K562 (cell line): ENCODE measurements around the gene THADA. TPM values are rescaled to one million over a fixed set of nuclear protein-coding genes. Genes with fewer than 3 reads are reported as not detected.

Experiments
- GATAD2A ChIP-seq: fragments of 450-650 bp; IDR thresholded peaks from 2 replicates; pipeline ENCODE4 v1.6.1; 2017
- HDAC2 ChIP-seq: fragments of 450-650 bp; IDR thresholded peaks from 2 replicates; pipeline ENCODE4 v1.6.1; 2016; ENCODE audit warnings: mild to moderate bottlenecking
- IRF2 ChIP-seq: sonication (generic); formaldehyde crosslinking; IDR thresholded peaks from 2 replicates; pipeline ENCODE4 v1.8.1; 2022; ENCODE audit warnings: mild to moderate bottlenecking, missing genetic modification reagents
- MCM2 ChIP-seq: fragments of 450-650 bp; IDR thresholded peaks from 2 replicates; pipeline ENCODE4 v1.6.1; 2017; ENCODE audit warnings: low read depth, mild to moderate bottlenecking
- PBX2 ChIP-seq, 2 experiments: IDR thresholded peaks in 1 of 2; conservative IDR thresholded peaks in 1 of 2; 2 replicates each; pipeline ENCODE4 v1.6.1; 2016; ENCODE audit warnings: low read depth in 2 of 2, mild to moderate bottlenecking in 1 of 2, missing compliant biosample characterization in 1 of 2, missing genetic modification characterization in 1 of 2, moderate library complexity in 1 of 2
- RBM22 ChIP-seq: fragments of 200-400 bp; formaldehyde crosslinking; IDR thresholded peaks from 2 replicates; pipeline ENCODE4 v1.6.1; 2018; ENCODE audit warnings: low read length, low read depth; ENCODE audit not compliant: poor library complexity, severe bottlenecking
- RFX1 ChIP-seq: fragments of 450-650 bp; IDR thresholded peaks from 2 replicates; pipeline ENCODE4 v1.6.1; 2016; ENCODE audit warnings: mild to moderate bottlenecking, moderate library complexity
- RFX5 ChIP-seq: IDR thresholded peaks from 2 replicates; pipeline ENCODE4 v1.6.1; 2011; ENCODE audit warnings: low read depth, mild to moderate bottlenecking, improper control_type of control experiment, low read length
- SREBF2 ChIP-seq: sonication (generic); formaldehyde crosslinking; IDR thresholded peaks from 2 replicates; pipeline ENCODE4 v1.4.0; 2020; ENCODE audit warnings: mild to moderate bottlenecking, missing genetic modification reagents
- TAF9B ChIP-seq: fragments of 450-650 bp; IDR thresholded peaks from 2 replicates; pipeline ENCODE4 v1.6.1; 2018; ENCODE audit warnings: mild to moderate bottlenecking; ENCODE audit not compliant: partially characterized antibody
- ZC3H4 ChIP-seq: sonication (generic); formaldehyde crosslinking; IDR thresholded peaks from 2 replicates; pipeline ENCODE4 v1.9.0; 2021; ENCODE audit warnings: missing genetic modification reagents, borderline replicate concordance
- polyA plus RNA-seq, 8 experiments: library from polyadenylated mRNA; depleted of rRNA in 4 of 8; stranded (reverse) in 5 of 8; unstranded in 3 of 8; fragments of >200 nt; fragmentation: Nextera tagmentation in 2 of 8; fragmentation: Illumina TruSeq in 1 of 8; extraction: Ambion mirVana in 2 of 8; extraction: Trizol in 1 of 8; gene quantifications; 2 replicates each; pipeline versions ENCODE4 v1.2.1 to v1.2.3, GENCODE V29; 2011 to 2014; ENCODE audit warnings: inconsistent platforms in 1 of 8, missing spikeins in 1 of 8
- total RNA-seq, 7 experiments: library from RNA; depleted of rRNA in 6 of 7; stranded (reverse); fragments of >200 nt in 6 of 7; fragmentation: Illumina TruSeq in 2 of 7; extraction: Trizol in 2 of 7; gene quantifications; 2 replicates each; pipeline versions ENCODE4 v1.2.1 to v1.2.3, GENCODE V29; 2011 to 2021; ENCODE audit warnings: low replicate concordance in 1 of 7
- TF ChIP-seq, protein P1 (sequence below): IDR thresholded peaks from 3 replicates; pipeline ENCODE4 v1.6.1; 2011; ENCODE audit warnings: borderline replicate concordance, mild to moderate bottlenecking, moderate library complexity; ENCODE audit not compliant: insufficient read length; ENCODE audit errors: extremely low read depth
- TF ChIP-seq, protein P2 (sequence below): sonication (generic); formaldehyde crosslinking; IDR thresholded peaks from 2 replicates; pipeline ENCODE4 v1.8.1; 2023; ENCODE audit warnings: mild to moderate bottlenecking, missing genetic modification reagents
- TF ChIP-seq, protein P3 (sequence below): fragments of 250-450 bp; sonication (Bioruptor Pico); IDR thresholded peaks from 2 replicates; pipeline ENCODE4 v1.5.0; 2021; ENCODE audit warnings: mild to moderate bottlenecking, borderline replicate concordance
- TF ChIP-seq, protein P4 (sequence below): IDR thresholded peaks from 2 replicates; pipeline ENCODE4 v1.6.1; 2012; ENCODE audit warnings: low read depth, low read length, improper control_type of control experiment, borderline replicate concordance

Gene THADA
- total and polyA plus RNA-seq, 9 of the 15 experiments (the other 6 are each of a cell fraction or from before 2014, with no cell fraction given) = 17.8 to 34.7 (median 31.9) TPM

- TF ChIP-seq, protein P1, sequence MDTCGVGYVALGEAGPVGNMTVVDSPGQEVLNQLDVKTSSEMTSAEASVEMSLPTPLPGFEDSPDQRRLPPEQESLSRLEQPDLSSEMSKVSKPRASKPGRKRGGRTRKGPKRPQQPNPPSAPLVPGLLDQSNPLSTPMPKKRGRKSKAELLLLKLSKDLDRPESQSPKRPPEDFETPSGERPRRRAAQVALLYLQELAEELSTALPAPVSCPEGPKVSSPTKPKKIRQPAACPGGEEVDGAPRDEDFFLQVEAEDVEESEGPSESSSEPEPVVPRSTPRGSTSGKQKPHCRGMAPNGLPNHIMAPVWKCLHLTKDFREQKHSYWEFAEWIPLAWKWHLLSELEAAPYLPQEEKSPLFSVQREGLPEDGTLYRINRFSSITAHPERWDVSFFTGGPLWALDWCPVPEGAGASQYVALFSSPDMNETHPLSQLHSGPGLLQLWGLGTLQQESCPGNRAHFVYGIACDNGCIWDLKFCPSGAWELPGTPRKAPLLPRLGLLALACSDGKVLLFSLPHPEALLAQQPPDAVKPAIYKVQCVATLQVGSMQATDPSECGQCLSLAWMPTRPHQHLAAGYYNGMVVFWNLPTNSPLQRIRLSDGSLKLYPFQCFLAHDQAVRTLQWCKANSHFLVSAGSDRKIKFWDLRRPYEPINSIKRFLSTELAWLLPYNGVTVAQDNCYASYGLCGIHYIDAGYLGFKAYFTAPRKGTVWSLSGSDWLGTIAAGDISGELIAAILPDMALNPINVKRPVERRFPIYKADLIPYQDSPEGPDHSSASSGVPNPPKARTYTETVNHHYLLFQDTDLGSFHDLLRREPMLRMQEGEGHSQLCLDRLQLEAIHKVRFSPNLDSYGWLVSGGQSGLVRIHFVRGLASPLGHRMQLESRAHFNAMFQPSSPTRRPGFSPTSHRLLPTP = no peak
- TF ChIP-seq HDAC2 (peak; percentile 87), SREBF2 (no peak), IRF2 (CRISPR knock-in tag) (no peak), RFX5 (no peak), MCM2 (no peak), ZC3H4 (no peak), GATAD2A (no peak), PBX2 (CRISPR knock-in tag; IDR thresholded peaks at IDR 0.05; ENCODE audit: low read depth) (no peak), PBX2 (tag; conservative IDR thresholded peaks at IDR 0.05; ENCODE audit: low read depth) (no peak), TAF9B (no peak), RFX1 (no peak), RBM22 (no peak)
- TF ChIP-seq, protein P2, sequence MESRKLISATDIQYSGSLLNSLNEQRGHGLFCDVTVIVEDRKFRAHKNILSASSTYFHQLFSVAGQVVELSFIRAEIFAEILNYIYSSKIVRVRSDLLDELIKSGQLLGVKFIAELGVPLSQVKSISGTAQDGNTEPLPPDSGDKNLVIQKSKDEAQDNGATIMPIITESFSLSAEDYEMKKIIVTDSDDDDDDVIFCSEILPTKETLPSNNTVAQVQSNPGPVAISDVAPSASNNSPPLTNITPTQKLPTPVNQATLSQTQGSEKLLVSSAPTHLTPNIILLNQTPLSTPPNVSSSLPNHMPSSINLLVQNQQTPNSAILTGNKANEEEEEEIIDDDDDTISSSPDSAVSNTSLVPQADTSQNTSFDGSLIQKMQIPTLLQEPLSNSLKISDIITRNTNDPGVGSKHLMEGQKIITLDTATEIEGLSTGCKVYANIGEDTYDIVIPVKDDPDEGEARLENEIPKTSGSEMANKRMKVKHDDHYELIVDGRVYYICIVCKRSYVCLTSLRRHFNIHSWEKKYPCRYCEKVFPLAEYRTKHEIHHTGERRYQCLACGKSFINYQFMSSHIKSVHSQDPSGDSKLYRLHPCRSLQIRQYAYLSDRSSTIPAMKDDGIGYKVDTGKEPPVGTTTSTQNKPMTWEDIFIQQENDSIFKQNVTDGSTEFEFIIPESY (CRISPR knock-in tag) = no peak
- TF ChIP-seq, protein P3, sequence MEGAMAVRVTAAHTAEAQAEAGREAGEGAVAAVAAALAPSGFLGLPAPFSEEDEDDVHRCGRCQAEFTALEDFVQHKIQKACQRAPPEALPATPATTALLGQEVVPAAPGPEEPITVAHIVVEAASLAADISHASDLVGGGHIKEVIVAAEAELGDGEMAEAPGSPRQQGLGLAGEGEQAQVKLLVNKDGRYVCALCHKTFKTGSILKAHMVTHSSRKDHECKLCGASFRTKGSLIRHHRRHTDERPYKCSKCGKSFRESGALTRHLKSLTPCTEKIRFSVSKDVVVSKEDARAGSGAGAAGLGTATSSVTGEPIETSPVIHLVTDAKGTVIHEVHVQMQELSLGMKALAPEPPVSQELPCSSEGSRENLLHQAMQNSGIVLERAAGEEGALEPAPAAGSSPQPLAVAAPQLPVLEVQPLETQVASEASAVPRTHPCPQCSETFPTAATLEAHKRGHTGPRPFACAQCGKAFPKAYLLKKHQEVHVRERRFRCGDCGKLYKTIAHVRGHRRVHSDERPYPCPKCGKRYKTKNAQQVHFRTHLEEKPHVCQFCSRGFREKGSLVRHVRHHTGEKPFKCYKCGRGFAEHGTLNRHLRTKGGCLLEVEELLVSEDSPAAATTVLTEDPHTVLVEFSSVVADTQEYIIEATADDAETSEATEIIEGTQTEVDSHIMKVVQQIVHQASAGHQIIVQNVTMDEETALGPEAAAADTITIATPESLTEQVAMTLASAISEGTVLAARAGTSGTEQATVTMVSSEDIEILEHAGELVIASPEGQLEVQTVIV (CRISPR knock-in tag) = no peak
- TF ChIP-seq, protein P4, sequence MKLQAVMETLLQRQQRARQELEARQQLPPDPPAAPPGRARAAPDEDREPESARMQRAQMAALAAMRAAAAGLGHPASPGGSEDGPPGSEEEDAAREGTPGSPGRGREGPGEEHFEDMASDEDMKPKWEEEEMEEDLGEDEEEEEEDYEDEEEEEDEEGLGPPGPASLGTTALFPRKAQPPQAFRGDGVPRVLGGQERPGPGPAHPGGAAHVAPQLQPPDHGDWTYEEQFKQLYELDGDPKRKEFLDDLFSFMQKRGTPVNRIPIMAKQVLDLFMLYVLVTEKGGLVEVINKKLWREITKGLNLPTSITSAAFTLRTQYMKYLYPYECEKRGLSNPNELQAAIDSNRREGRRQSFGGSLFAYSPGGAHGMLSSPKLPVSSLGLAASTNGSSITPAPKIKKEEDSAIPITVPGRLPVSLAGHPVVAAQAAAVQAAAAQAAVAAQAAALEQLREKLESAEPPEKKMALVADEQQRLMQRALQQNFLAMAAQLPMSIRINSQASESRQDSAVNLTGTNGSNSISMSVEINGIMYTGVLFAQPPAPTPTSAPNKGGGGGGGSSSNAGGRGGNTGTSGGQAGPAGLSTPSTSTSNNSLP = no peak
Observed at GRCh38 chr2:43221763-43222474, 373.9 kb downstream of the THADA start (continued).
